Stimulated activated CD8-positive, alpha-beta memory T cell treated with anti-CD3 and anti-CD28 coated beads, Interleukin-7, amount 100 ng/mL, for 24 hours (primary cell): ENCODE measurements around the gene HLCS.

Experiments used
- DNase-seq: peaks from one replicate; pipeline ENCODE4 v3.0.0-alpha.2; 2020; ENCODE audit warnings: low read depth

Gene HLCS

DNA sequence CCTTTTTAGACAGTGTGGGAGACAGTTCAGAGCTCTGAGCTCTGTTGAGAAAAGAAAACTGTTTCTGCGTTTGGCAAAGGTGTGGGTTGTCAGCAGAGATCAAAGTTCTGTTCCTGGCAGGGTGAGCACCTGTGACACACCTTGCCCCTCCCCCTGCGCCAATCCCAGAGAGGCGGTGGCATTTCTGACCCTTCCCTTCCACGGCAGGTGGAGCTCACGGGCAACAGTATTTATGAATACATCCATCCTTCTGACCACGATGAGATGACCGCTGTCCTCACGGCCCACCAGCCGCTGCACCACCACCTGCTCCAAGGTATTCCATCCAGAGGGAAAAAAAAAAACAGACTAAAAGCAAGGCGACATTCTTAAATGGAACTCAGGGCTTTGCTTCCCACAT lies 246.9 kb downstream of the HLCS start:
- no peak for DNase-seq

DNA sequence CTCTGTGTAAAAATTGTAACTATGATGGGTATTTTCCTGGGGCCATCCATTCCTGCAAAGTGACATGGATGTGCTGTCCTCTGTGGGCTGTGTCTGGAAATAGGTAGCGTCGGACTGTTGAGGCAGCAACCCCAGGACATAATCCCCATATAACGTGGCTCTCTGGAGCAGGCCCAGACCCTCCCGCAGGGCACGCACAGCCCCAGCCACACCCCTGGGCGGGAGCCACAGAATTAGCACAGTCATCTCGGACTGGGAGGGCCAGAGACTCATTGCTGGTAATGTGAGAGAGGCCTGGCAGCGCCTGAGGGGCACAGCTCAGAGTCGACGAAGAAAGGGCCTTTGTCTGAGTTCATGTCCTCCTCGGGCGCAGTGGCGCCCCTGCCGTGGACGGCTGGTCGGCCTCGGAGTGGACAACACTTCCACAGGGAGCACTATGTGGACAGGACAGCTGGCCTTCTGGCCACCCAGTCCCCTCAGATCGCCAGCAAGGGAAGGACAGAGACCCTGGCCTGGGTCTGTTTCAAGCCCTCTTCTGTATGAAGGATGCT lies 247.4 kb downstream of the HLCS start:
- no peak for DNase-seq

DNA sequence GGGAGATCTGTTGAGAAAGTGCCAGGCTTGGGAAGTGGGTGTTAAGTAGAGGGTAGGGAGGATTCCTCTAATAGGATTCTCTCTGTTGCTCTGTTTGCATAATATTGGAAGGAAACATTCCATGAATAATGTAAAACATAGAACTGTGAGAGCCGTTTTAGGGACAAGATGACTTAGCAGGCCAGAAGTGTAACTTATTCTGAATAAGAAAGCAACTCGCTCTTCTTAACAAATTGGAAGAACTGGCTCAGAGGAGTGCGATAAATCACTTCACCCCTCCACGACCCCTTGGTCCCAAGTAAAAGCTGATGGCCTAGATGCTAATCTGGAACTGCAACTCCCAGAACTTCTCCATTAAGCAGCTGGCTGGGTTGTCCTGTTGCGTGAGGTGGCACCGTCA lies 248.5 kb downstream of the HLCS start:
- no peak for DNase-seq

DNA sequence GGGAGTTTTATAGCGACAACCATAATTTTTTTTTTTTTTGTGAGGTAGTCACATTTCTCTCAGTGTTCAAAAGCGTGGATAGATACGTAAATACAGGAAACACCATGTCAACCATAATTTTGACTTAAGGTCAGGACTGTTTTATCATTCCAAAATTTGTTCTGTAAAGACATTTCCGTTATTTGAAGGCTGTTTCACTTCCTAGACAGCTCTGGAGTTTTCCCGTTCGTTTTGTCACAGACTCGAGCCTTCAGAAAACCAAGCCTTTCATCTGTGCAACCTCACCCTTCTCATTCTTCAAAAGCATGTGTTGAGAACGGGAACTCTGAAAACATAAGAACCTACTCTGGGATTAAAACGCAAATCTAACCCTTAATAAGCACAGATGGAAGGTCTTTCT lies 249.6 kb downstream of the HLCS start:
- DNase-seq, result no peak

DNA sequence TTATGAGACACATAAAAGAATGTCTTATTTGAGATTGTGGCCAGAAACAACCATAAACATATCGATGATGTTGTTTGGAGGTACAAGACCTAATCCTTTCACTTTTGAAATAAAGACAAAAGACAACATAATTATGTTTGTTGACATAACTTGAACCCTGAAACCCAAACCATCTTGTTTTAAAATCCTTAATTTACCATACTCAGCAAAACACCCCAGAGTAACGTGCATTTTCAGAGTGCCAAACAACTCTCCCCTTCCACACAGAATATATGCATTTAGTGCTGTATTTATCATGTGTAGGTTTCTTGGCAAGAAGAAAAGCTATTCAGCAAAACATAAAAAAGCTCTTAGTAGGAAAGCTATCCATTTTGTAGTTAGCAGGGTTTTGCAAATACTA lies 250.1 kb downstream of the HLCS start:
- no peak for DNase-seq

DNA sequence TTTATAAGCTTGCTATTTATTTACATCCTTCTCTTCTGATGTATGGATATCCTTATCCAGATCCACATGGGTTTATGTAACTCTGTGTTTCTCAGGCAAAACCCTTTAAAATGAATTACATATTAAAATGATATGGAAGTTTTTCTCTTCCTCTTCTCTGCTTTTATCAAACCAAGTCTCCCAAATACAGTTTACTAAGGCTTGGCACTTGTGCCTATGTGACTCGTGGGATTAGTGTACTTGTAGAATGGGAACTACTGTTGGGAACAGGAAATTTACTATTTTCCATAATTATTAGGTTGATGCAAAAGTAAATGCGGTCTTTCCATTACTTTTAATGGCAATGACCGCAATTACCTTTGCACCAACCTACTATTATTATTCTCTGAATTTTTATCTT lies 252.7 kb downstream of the HLCS start:
- no peak for DNase-seq

DNA sequence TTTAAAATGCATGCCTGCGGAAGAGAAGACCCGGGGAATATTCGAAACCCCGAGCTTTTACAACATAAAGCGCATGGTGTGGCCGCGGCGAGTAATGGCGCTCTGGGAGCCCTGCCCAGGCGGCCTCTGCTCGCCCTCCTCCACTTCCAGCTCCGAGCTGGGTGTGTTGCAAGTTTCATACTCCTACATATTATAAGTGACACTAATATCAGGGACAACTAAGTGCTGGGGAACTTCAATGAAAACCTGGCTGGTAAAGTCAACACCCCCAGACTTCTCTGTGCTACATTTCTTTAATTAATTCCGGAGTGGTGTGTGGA lies 255.8 kb downstream of the HLCS start:
- no peak for DNase-seq

DNA sequence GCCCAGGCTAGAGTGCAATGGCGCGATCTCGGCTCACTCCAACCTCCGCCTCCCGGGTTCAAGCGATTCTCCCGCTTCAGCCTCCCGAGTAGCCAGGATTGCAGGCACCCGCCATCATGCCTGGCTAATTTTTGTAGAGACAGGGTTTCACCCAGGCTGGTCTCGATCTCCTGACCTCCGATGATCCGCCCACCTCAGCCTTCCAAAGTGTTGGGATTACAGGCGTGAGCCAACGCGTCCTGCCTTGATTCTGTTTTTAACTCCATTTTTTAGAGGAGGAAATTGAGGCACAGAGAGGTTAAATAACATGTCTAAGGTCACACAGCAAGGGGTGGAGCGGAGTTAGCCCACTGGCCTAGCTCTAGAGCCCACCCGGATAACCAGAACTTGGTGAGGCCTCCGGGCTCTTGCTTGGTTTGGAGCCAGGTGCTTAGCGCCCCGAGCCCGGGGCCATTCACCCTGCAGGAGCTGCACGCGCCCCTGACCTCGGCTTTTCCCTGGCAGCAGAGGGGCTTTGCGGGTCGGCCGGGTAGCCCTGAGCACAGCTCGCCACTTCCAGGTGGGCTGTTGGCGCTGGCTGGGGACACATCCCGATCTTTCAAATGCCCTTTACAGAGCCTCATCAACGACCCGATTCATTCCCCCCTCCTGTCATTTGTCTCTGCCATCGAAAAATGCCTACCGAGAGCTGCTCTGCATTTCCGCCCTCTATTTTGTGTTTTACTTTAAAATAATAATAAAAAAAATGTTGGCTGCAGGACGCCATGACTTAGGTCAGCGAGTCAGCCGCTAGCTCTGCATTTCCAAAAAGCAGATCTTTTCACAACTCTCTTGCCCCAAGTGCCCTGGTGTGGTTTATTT lies 256.4 kb downstream of the HLCS start:
- no peak for DNase-seq

DNA sequence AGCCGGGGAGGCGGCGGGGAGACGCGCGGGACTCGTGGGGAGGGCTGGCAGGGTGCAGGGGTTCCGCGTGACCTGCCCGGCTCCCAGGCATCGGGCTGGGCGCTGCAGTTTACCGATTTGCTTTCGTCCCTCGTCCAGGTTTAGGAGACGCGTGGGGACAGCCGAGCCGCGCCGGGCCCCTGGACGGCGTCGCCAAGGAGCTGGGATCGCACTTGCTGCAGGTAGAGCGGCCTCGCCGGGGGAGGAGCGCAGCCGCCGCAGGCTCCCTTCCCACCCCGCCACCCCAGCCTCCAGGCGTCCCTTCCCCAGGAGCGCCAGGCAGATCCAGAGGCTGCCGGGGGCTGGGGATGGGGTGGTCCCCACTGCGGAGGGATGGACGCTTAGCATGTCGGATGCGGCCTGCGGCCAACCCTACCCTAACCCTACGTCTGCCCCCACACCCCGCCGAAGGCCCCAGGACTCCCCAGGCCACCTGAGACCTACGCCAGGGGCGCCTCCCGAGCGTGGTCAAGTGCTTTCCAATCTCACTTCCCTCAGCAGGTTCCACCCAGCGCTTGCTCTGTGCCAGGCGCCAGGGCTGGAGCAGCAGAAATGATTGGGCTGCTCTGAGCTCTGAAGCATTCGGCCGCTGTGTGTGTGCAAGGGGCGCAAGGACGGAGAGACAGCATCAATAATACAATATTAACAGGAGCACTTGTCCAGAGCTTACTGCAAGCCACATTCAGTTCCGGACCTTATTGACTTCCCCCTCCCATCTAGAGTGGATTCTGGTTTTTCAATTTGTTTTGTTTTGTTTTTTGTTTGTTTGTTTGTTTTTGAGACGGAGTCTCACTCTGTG lies 257.2 kb downstream of the HLCS start:
- DNase-seq, result no peak

DNA sequence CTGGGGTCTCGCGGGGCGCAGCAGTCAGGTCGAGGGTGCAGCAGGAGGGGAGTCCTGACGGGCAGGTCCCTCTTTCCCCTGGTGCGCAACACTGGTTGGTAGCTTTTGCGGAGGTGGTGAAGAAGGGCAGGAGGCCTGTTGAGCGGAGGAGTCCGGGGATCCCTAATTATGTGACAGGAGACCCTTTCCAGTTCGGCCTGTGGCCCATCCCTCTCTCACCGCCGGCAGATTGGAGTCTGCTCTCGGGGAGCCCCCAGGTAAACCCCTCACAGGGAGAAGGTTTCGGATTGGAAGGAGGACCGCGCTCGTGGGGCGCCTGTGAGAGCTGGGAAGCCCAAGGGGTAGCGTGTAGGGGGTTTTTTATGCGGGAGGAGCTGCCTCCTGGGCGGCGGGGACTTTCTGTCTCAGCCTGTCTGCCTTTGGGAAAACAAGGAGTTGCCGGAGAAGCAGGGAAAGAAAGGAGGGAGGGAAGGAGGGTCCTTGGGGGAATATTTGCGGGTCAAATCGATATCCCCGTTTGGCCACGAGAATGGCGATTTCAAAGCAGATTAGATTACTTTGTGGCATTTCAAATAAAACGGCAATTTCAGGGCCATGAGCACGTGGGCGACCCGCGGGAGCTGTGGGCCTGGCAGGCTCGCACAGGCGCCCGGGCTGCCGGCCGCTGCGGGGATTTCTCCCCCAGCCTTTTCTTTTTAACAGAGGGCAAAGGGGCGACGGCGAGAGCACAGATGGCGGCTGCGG lies 258.0 kb downstream of the HLCS start:
- DNase-seq, result no peak

DNA sequence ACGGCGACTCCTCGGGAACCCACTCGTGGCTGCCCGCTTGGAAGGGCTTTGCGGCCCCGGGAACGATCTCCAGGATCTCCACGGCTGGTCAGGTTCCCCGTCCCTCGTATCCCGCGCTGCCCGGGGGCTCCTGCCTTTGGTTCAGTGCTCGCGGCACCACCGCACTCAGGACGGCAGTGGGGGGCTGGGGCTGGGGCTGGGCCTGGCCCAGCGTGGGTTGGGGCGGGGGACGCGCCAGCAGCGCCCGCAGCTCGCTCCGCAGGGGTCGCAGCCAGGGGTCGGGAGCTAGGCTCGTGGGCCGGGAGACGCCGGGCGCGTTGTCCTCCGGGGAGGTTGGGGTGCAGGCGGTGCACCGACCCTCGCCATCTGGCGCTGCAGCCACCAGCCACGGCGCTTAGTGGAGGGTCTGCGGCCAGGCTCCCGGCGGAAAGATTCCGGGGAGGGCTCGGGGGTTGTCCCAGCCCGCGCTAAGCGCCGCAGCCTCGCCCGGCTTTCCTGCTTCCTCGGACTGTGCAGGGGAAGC lies 258.6 kb downstream of the HLCS start:
- no peak for DNase-seq

DNA sequence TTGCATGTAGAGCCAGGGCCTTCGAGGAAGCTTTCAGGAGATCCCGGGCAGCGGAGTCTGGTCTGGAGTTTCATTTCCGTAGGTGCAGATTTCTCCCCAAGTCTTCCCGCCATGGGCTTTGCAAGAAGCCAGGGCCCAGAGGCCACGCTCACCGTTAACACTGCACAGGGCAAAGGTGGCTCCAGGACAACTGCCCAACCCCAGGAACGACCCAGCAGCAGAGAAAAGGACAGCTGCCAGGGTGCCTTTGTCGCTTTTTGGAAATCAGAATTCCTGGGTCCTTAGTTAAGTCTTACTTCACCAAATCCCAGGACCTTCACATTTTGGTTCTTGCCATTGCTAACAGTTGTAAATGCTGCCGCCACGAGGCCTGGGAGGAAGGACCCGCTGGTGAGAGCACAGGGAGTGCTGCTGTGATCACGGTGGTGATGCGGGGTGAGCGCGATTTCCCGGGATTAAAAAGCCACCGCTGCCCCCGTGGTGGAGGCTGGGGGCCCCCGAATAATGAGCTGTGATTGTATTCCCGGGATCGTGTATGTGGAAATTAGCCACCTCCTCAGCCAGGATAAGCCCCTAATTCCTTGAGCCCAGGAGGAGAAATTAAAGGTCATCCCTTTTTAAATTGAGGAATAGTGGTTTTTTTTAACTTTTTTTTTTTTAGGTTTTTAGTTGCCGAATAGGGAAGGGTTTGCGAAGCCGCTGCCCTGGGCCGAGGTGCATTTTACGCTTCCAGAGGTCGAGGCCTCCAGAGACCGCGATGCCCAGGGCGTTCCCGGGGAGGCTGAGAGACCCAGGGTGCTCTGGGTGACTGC lies 259.3 kb downstream of the HLCS start:
- DNase-seq, result no peak

DNA sequence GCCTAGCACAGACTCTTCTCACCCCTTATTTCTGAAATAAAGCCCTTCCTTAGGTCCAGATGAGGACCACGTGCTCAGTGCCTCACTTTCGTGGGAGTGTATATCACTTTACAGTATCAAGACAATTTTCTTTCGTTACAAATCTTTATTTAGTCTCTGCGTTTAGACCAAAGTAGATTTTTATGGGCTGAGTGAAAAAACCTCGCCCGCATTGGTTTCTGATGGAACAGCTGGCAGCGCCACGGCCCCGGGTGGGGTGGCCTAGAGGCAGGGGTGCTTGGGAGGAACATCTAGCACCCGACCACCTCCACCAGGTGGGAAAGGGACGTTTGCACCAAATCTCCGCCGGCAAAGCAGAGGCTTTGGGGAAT lies 260.0 kb downstream of the HLCS start:
- no peak for DNase-seq

DNA sequence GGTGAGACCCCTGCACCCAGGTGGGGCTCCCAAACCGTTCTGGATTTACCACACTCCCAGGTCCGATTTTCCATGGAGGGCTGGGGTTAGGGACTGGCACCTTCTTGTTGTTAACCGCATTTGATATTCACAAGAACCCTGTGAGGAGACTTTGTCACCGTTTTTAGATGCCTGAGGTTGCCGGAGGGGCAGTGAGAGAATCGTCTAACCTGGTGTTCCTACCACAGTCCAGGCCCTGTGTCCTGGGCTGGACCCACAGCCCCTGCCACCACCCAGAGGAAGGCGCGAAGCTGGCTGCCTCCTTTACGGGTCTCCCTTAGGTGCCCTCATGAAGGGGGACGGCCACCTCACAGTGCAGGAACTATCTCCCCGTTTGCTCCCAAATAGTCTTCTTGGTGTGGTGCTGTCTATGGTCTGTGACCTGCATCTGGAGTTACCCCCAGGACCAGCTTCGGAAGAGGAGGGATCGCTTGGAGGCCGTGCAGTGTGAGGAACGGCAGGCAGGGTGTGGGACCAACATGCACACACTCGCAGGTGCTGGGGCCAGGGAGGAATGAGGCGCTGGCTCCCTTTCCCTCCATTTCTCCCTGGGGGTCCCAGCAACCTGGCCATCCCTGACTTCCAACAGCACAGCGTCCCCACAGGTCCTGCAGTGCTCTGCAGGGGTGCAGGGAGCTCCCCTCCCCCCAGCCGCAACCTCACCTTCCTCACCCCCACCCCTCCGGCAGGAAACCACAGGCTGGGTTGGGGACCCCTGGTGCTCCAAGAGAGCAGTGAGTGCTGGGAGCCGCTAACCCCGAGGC lies 260.6 kb downstream of the HLCS start:
- DNase-seq, result no peak

DNA sequence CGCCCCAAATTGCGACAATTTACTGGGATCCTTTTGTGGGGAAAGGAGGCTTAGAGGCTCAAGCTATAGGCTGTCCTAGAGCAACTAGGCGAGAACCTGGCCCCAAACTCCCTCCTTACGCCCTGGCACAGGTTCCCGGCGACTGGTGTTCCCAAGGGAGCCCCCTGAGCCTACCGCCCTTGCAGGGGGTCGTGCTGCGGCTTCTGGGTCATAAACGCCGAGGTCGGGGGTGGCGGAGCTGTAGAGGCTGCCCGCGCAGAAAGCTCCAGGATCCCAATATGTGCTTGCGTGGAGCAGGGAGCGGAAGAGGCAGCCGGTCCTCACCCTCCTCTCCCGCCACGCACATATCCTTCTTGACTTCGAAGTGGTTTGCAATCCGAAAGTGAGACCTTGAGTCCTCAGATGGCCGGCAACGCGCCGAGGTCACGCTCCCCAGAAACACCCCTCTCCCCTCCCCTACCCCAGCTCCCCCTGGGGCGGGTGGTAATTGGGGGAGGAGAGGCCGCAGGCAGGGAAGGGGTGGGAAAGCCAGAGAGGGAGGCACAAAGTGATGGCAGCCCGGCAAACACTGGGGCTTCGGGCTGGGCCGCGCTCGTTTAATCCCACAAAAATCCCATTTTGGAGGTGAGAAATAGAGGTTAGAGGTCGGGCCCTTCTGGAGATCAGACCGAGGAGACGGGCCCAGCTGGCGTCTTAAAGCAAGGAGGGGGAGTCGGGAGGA lies 261.4 kb downstream of the HLCS start:
- no peak for DNase-seq

DNA sequence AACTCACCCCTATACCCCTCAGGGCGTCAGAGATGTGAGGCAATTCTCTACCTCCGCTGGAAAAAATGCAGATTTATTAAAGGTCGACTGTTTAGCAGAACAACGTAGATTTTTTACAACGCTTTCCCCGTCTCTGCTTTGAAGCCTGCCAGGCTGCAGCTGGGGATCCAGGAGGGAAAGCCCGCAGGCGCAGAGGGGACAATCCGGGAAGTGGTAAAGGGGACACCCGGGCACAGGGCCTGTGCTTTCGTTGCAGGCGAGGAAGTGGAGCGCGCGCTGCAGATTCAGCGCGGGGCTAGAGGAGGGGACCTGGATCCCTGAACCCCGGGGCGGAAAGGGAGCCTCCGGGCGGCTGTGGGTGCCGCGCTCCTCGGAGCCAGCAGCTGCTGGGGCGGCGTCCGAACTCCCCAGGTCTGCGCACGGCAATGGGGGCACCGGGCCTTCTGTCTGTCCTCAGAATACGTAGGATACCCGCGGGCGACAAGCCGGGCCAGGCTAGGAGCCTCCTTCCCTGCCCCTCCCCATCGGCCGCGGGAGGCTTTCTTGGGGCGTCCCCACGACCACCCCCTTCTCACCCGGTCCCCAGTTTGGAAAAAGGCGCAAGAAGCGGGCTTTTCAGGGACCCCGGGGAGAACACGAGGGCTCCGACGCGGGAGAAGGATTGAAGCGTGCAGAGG lies 262.1 kb downstream of the HLCS start:
- DNase-seq, result no peak

DNA sequence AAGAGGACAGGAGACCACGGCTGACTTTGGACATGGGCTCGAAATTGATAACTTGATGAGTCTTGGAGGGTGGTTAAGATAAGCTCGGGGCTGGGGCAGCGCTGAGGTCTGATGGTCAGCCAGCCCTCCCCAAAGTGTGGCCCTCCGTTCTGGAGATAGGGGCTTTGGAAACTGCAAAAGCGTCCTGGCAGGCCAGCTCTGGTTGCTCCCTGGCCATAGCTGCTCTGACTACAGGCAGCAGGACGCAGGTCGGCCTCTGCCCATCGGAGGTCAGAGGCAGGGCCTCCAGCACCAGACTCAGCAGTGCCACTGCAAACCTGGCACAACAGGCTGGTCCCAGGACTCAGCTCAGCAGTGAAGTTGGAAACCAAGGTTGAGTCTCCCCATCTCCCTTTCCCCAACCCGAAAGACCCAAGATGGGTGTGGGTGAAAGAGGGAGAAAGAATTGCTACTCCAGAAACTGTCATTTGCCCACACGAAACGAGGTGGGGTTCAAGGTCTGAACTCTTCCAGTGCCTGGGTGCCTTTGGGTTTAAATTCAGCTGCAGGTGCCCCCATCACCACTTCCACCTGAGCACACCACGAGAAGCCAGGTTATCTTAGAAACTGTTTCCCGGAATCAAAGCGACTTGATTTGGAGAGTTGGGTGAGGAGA lies 262.7 kb downstream of the HLCS start:
- no peak for DNase-seq

DNA sequence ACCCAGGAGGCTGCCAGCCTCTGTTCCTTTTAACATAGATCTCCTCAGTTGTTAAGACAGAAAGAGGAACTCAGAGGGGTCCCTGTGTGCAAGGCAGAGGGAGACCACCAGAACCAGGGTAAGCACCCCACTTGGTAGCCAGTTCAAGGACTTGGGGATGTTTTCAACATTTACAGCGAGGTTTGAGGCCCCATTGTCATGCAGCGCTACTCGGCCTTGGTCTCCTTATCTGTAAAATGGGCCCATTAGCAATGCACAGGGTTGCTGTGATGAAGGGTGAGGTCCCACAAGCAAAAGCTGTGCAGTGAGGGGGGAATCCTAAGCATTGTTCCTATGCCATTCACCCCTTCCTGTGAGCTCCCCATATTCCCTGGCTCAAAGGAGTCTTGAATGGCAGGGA lies 263.3 kb downstream of the HLCS start:
- no peak for DNase-seq

DNA sequence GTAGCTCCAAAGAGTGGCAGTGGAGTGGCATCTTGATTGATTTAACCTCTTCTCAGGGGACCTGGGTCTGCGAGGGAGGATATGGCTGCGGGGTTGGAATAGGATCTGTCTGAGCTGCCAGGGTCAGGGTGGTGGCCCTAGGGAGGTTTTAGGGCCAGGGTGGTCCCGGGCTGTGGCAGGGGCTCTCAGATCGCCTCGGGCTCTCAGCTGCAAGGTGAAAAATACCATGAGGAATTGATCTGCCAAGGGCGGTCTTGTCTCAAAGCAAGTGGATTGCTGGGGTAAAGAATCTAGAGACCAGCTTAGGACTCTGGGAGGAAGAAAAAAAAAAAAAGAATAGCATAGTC lies 263.9 kb downstream of the HLCS start:
- no peak for DNase-seq
